GM12878 (cell line): ENCODE data around the gene APLP1. TPM values are rescaled to one million over a fixed set of nuclear protein-coding genes. Genes with fewer than 3 reads are reported as not detected.

Experiments
- ATF2 ChIP-seq: IDR thresholded peaks from 2 replicates; pipeline ENCODE4 v1.6.1; 2012; ENCODE audit warnings: low read length, inconsistent platforms
- BRCA1 ChIP-seq: IDR thresholded peaks from 2 replicates; pipeline ENCODE4 v1.6.1; 2011; ENCODE audit warnings: low read depth, low read length, improper control_type of control experiment
- CHD1 ChIP-seq: IDR thresholded peaks from 2 replicates; pipeline ENCODE4 v1.6.1; 2012; ENCODE audit warnings: low read depth, low read length, improper control_type of control experiment
- CREB1 ChIP-seq: IDR thresholded peaks from 2 replicates; pipeline ENCODE4 v1.6.1; 2012; ENCODE audit warnings: low read depth, mild to moderate bottlenecking, inconsistent platforms
- ETV6 ChIP-seq, 2 experiments: fragments of 450-650 bp in 1 of 2; IDR thresholded peaks in 1 of 2; conservative IDR thresholded peaks in 1 of 2; 2 replicates each; pipeline ENCODE4 v1.6.1; 2014; ENCODE audit warnings: antibody characterized with exemption in 1 of 2, borderline replicate concordance in 1 of 2, low read depth in 1 of 2, mild to moderate bottlenecking in 1 of 2, moderate library complexity in 1 of 2
- FOXM1 ChIP-seq: IDR thresholded peaks from 2 replicates; pipeline ENCODE4 v1.6.1; 2012; ENCODE audit warnings: low read depth, mild to moderate bottlenecking, inconsistent platforms, low read length, moderate library complexity
- GABPA ChIP-seq: IDR thresholded peaks from 2 replicates; pipeline ENCODE4 v1.6.1; 2014; ENCODE audit warnings: antibody characterized with exemption, low read depth, mild to moderate bottlenecking, inconsistent platforms
- HDGF ChIP-seq: fragments of 450-650 bp; IDR thresholded peaks from 2 replicates; pipeline ENCODE4 v1.6.1; 2016; ENCODE audit warnings: antibody characterized with exemption
- IRF5 ChIP-seq: fragments of 450-650 bp; IDR thresholded peaks from 2 replicates; pipeline ENCODE4 v1.6.1; 2017; ENCODE audit warnings: borderline replicate concordance
- JUNB ChIP-seq: IDR thresholded peaks from 2 replicates; pipeline ENCODE4 v1.6.1; 2016; ENCODE audit warnings: antibody characterized with exemption, mild to moderate bottlenecking
- MEF2A ChIP-seq: IDR thresholded peaks from 2 replicates; pipeline ENCODE4 v1.6.1; 2011; ENCODE audit warnings: low read depth, mild to moderate bottlenecking, low read length, moderate library complexity; ENCODE audit not compliant: insufficient read depth
- NFIC ChIP-seq: IDR thresholded peaks from 2 replicates; pipeline ENCODE4 v1.6.1; 2012; ENCODE audit warnings: low read depth, mild to moderate bottlenecking, inconsistent platforms, low read length, moderate library complexity
- NFYA ChIP-seq: IDR thresholded peaks from 2 replicates; pipeline ENCODE4 v1.6.1; 2011; ENCODE audit warnings: low read depth, mild to moderate bottlenecking, low read length, improper control_type of control experiment, borderline replicate concordance
- PML ChIP-seq: IDR thresholded peaks from 2 replicates; pipeline ENCODE4 v1.6.1; 2012; ENCODE audit warnings: low read length, inconsistent platforms
- RB1 ChIP-seq: fragments of 450-650 bp; formaldehyde crosslinking; IDR thresholded peaks from 2 replicates; pipeline ENCODE4 v1.6.1; 2017; ENCODE audit warnings: mild to moderate bottlenecking, borderline replicate concordance
- RCOR1 ChIP-seq: conservative IDR thresholded peaks from 2 replicates; pipeline ENCODE4 v1.6.1; 2012; ENCODE audit warnings: low read depth, low read length, improper control_type of control experiment
- SIX5 ChIP-seq: IDR thresholded peaks from 2 replicates; pipeline ENCODE4 v1.6.1; 2011; ENCODE audit warnings: mild to moderate bottlenecking, low read depth, low read length, moderate library complexity; ENCODE audit not compliant: severe bottlenecking
- SMAD5 ChIP-seq: IDR thresholded peaks from 2 replicates; pipeline ENCODE4 v1.6.1; 2016; ENCODE audit warnings: antibody characterized with exemption, low read depth
- SPI1 ChIP-seq: IDR thresholded peaks from 2 replicates; pipeline ENCODE4 v1.6.1; 2011; ENCODE audit warnings: low read depth, mild to moderate bottlenecking, low read length, moderate library complexity, borderline replicate concordance; ENCODE audit not compliant: insufficient read depth
- SREBF1 ChIP-seq: IDR thresholded peaks from 2 replicates; pipeline ENCODE4 v1.6.1; 2012; ENCODE audit warnings: mild to moderate bottlenecking, low read length
- TAF1 ChIP-seq: IDR thresholded peaks from 2 replicates; pipeline ENCODE4 v1.6.1; 2011; ENCODE audit warnings: mild to moderate bottlenecking, low read depth, low read length, borderline replicate concordance
- WRNIP1 ChIP-seq: IDR thresholded peaks from 2 replicates; pipeline ENCODE4 v1.6.1; 2011; ENCODE audit warnings: low read depth, low read length, improper control_type of control experiment, borderline replicate concordance
- ZNF687 ChIP-seq: fragments of 450-650 bp; IDR thresholded peaks from 2 replicates; pipeline ENCODE4 v1.6.1; 2017; ENCODE audit warnings: mild to moderate bottlenecking, moderate library complexity
- polyA plus RNA-seq, 11 experiments: library from polyadenylated mRNA; depleted of rRNA in 4 of 11; unstranded in 6 of 11; stranded (reverse) in 5 of 11; fragments of >200 nt; fragmentation: Nextera tagmentation in 4 of 11; fragmentation: Illumina TruSeq in 1 of 11; extraction: Ambion mirVana in 4 of 11; extraction: Trizol in 1 of 11; gene quantifications; 1 replicate in 1 of 11; 2 replicates in 10 of 11; pipeline versions ENCODE4 v1.2.1 to v1.2.3, GENCODE V29; 2011 to 2016; ENCODE audit warnings: inconsistent platforms in 2 of 11, missing spikeins in 2 of 11, low read depth in 1 of 11
- total RNA-seq, 4 experiments: library from RNA; depleted of rRNA in 3 of 4; stranded (reverse); fragments of >200 nt in 3 of 4; fragmentation: Illumina TruSeq in 1 of 4; extraction: Trizol in 1 of 4; gene quantifications; 2 replicates each; pipeline versions ENCODE4 v1.2.1 to v1.2.3, GENCODE V29; 2013 to 2021
- TF ChIP-seq, protein P1 (sequence below): IDR thresholded peaks from 2 replicates; pipeline ENCODE4 v1.6.1; 2012; ENCODE audit warnings: low read depth, low read length, improper control_type of control experiment

Gene APLP1
- total and polyA plus RNA-seq, 10 of the 15 experiments (the other 5 are each of a cell fraction or from before 2014, with no cell fraction given), result 0.07 to 2.2 (median 0.91) TPM; not detected in 1

- TF ChIP-seq TAF1 (no peak), NFIC (no peak), SMAD5 (no peak), ETV6 (conservative IDR thresholded peaks at IDR 0.05 in 1 of 2, IDR thresholded peaks at IDR 0.05 in 1 of 2; ENCODE audit: borderline replicate concordance in 1 of 2, low read depth in 1 of 2) (no peak), RCOR1 (no peak), WRNIP1 (no peak), HDGF (0 out of 2 replicates have a peak, but pooled peaks have one; percentile 73), GABPA (peak; percentile 57; the same call in 1 of the 2 replicates), NFYA (no peak), SREBF1 (no peak), JUNB (no peak), CREB1 (no peak), IRF5 (no peak), SPI1 (peak; percentile 50; the same call in 1 of the 2 replicates), RB1 (no peak), FOXM1 (no peak), BRCA1 (no peak), ATF2 (no peak), SIX5 (no peak), ZNF687 (peak; percentile 85), CHD1 (no peak), MEF2A (no peak), PML (no peak)
- TF ChIP-seq, protein P1, sequence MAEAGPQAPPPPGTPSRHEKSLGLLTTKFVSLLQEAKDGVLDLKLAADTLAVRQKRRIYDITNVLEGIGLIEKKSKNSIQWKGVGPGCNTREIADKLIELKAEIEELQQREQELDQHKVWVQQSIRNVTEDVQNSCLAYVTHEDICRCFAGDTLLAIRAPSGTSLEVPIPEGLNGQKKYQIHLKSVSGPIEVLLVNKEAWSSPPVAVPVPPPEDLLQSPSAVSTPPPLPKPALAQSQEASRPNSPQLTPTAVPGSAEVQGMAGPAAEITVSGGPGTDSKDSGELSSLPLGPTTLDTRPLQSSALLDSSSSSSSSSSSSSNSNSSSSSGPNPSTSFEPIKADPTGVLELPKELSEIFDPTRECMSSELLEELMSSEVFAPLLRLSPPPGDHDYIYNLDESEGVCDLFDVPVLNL, result no peak
These were observed 33.7 kb downstream of the APLP1 start, which contains the start of gene HCST (continued) for GRCh38 chr19:35901854-35902661.
